ENCODE data around the gene AHSG. TPM values are rescaled to one million over a fixed set of nuclear protein-coding genes. Genes with fewer than 3 reads are reported as not detected.

AHSG gene
- polyA plus RNA-seq, 4 donors: 0.26 to 69.3 (median 1.2) TPM

DNA sequence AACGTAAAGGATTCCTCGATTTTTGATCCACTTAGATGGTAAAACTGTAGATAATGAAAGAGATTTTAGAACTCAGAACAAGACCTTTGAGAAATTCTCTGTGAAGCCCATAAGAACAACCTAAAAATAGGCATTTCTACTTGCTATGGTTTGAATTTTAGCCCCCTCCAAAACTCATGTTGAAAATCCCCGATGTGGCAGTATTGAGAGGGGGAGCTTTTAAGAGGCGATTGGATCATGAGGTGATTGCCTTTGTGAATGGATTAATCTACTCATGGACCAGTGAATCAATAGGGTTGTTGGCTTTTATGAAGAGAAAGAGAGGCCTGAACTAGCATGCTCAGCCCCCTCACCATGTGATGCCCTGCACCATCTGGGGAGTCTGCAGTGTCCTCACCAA lies 20.2 kb upstream of the AHSG start:
- DNase-seq (ENCODE audit: low read depth in 4 of 4, low spot score in 3 of 4): no peak

DNA sequence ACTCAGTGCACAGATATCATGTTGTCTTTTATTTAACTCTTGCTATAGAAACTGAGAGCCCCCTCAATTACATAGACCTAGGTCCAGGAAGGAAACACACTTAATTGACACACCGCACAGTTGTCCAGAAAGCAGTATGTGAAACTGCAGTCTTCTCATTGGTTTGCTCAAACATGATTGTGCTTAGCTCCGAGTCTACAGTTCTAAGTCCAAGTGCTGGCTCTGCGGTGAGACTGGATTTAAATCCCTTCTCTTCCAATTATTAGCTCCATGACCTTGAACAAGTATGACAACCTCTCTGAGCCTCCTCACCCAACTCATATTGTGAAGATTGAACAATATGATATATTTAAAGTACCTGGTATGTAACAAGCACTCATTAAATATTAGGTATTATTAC lies 19.0 kb upstream of the AHSG start:
- DNase-seq (ENCODE audit: low read depth in 4 of 4, low spot score in 3 of 4): no peak

DNA sequence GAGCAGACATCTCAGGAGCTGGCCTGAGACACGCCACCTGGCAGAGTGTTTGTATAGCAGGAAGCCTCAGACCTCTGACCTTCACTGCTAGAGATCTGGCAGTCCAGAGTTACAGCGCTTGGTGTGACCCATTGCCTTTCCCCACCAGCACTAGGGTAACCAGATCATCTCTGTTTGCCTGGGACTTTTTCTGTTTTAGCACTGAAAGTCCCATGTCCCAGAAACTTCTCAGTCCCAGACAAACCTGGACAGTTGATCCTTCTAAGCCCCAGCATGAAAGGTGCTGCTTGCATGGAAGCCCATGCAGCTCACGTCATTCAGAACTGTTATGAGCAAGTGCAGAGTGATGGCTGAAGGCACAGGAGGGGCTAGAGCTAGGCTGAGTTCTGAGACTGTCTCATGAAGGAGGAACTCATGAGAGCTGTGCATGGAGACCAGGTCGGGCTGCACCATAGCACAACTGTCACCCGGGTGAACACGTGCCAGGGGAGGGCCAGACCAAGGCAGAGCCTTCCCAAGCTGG lies 18.2 kb upstream of the AHSG start:
- no peak for DNase-seq (ENCODE audit: low read depth in 4 of 4, low spot score in 3 of 4)

DNA sequence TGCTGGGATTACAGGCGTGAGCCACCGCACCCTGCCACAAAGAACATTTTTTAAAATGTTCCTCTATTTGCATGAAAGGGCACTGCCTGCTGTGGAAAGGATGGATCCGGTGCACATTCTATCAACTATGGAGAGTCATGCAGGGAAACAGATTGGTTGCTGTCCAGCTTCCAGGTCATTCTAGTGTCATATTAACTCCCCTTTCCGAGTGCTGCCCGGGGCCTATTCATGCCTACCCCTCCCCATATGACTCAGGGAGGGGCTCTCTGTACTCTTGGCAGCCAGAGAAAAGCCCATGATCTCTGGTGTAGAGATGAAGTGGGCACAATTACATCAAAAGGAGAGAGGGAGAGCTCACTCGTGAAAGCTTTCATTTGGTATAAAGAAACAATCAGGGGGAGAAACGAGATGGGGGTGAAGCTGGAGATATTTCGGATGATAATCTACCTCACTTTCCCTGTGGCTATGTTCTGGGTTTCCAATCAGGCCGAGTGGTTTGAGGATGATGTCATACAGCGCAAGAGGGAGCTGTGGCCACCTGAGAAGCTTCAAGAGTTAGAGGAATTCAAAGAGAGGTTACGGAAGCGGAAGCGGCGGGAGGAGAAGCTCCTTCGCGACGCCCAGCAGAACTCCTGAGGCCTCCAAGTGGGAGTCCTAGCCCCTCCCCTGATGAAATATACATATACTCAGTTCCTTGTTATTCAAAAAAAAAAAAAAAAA lies 16.1 kb upstream of the AHSG start:
- peak in 1 of 4 donors; percentile 22 for DNase-seq (ENCODE audit: low read depth in 4 of 4, low spot score in 3 of 4)

DNA sequence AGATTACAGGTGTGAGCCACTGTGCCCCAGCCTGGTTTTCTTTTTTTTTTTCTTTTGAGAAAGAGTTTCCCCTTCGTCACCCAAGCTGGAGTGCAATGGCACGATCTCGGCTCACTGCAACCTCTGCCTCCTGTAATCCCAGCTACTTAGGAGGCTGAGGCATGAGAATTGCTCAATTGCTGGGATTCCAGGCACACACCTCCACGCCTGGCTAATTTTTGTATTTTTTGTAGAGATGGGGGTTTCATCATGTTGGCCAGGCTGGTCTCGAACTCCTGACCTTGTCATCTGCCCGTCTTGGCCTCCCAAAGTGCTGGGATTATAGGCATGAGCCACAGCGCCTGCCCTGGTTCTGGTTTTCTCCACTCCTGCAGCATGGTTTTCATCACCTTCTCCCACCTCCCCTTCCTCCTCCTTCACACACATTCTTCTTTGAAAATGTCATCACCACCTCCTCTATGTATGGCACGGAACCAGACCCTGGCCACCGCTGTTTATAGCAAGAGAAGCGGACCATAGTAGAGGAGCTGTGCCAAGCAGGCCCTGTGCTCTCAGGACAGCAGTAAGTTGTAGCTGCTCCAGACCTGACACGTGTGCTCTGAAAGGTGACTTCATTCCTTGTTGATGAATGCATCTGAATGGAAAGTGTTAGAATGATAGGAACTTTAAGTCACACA lies 14.6 kb upstream of the AHSG start:
- DNase-seq (ENCODE audit: low read depth in 4 of 4, low spot score in 3 of 4): no peak

DNA sequence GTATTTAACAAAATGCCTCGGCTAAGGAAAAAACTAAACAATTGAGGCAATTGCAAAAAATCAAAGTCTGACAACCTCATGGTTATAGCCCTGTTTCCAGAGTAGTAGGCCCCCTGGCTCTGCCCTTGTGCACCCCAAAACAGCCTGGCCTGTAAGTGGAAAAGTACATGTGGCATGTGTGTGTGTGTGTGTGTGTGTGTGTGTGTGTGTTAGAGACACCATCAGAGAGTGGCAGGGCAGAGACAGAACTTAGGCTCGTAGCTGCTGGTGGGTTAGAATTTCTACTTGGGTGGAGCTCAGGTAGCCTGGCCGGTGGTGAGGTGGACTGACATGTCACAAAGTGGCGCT lies 14.1 kb upstream of the AHSG start:
- no peak for DNase-seq (ENCODE audit: low read depth in 4 of 4, low spot score in 3 of 4)

DNA sequence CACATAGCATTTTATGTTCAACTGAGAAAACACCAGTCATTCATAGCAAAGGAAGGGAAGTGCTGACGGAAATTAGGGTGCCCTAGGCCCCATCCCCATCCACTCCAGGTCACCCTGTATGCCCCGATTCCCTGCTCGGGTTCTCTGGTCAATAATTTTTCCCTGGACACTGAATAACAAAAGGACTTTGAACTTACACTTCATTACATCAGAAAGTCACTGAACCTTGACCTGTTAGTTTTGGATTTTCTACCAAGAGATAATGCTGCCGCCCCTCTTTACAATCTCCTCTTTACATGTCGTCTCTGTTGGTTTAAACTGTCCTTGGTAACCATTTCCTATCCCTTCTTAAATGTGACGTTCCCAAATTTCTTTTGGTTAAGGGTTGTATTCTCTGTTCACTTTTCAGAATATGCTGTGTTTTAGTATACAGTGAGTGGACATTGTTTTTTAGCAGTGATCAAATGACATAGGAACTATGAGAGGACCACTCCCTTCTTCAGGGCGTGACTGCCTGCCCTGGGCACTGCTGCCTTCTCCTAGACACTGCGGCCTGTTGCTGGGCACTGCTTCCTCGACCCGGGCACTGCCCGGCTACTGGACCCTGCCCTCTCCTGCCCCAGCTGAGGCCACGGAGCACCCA lies 13.6 kb upstream of the AHSG start:
- no peak for DNase-seq (ENCODE audit: low read depth in 4 of 4, low spot score in 3 of 4)

DNA sequence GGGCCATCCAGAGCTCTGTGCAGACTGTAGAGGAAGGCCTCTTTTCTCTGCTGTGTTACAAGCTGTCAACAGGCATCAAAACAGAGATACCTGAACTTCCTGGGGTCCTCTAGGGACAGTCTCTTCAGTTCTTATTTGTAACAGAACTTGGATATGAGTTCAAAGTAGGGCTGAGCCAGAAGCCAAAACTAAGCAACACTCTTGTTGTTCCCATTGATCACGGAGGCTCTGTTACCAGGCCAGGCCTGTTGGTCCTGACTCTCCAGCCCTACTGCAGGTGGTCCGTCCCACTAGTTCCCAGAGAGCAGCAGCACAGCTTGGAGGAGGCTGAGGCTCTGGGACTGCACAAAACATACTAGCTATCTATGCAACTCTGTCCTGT lies 13.1 kb upstream of the AHSG start:
- DNase-seq (ENCODE audit: low read depth in 4 of 4, low spot score in 3 of 4): no peak

DNA sequence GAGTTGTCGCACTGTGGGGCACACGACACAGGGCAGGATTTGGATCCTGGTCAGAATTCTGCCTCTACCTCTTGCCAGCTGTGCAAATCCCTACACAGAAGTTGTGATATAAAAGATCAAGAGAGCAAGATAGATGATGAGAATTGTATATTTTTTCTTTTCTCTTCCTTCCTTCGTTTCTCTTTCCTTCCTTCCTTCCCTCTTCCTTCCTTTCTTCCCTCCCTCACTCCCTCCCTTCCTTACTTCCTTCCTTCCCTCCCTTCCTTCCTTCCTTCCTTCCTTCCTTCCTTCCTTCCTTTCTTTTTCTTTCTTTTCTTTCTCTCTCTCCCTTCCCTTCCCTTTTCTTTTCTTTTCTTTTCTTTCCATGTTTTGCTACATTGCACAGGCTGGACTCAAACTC lies 12.0 kb upstream of the AHSG start:
- DNase-seq (ENCODE audit: low read depth in 4 of 4, low spot score in 3 of 4): no peak

DNA sequence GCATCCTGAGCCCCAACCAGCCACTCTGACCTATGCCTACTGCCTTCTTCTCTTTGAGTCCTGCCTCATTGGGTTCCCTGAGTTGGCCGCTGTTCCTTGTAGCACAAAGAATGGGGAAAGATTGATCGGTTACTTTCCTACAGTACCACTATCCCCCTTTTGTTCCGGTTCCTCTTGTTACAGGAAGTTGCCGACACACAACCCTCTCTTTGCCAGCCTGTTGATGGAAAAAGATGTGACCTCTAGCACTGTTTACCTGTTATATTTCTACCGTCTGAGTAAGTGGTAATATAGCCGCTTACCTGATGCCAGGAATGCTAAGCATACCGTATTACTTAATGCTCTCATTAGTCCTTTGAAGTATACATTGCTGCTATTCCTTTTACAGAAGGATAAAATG lies 9.7 kb upstream of the AHSG start:
- DNase-seq (ENCODE audit: low read depth in 4 of 4, low spot score in 3 of 4): no peak

DNA sequence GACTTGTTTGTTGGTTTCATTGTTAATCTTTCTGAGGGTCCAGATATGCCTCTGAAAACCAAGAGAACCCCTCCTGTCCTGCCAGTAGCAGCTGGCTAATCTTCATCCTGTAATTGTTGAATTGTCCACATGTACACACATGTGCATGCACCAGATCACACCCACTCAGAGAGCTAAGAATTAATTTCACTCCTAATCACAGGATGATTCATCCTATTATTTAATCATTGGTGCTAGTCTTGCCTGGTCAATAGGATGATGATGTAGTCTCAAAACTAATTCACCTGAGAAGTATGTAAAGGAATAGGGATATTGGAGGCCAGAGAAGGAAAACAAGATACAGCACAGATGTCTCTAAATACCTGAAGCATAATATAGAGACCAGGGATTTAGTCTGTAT lies 7.8 kb upstream of the AHSG start:
- DNase-seq (ENCODE audit: low read depth in 4 of 4, low spot score in 3 of 4): no peak

DNA sequence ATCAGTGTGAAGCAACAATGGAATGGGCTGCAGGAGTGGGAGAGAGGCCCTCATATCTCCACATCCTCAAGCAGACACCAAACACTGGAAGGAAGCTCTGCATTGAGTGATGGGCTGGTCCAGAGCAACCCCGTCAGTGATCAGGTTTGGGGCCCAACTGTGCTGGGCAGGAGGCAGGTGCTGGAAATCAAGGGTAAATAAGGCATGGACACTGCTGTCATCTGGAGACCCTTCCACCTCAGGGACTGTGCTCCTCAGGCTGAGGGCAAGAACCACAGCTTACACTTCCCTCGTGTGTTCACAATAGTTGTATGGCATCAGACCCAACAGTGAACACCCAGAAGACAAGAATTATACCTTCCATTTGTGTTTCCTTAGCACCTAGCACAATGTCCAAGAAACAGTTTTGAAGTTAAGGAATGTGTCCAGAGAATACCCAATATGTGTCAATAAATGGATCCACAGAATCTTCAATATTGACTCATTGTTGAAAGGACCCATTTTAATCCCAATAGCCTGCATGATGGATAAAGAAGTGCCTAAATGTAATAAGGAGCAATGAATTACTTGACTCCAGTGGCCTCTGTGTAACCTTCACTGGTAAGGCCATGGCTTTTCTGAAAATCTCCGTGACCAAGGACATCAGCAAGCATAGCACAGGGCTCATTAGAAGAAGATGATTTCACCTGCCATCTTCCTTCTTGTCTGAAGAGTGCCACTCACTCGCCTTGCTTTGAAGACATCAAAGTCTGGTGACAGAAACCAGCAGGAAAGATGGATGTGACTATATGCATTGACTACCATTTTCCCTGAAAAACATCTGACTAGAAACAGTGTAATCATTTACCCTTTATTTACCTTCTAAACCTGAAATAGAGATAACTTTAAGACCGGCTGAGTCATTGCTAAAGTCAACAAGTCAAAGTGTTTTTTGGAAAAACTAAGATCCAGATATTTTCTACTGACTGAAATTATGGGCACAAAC lies 7.0 kb upstream of the AHSG start:
- DNase-seq (ENCODE audit: low read depth in 4 of 4, low spot score in 3 of 4): no peak

DNA sequence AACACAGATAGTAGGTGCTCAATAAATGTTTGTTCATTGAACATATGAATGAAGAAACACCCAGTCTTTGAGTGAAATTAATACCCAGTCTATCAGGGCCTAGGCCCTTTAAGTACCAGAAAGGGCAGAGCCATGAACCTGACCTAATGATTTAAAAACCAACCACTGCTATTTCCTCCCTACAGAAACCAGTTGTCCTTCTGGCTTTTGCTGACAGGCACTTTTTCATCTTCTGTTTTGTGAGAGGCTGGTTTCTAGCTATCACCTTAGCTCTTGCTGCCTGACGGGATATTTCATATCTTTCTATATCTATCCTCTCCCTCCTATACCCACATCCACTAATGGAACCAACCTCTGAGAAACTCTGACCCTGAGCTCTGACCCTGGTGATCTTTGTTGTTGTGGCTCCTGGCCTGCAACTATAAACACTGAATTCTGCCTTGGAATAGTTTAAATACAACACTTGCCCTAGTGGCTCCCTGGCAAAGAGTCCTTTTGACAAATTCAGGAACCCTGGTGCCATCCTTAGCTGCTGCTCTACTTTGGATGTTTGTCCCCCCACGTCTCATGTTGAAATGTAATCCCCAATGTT lies 4.1 kb upstream of the AHSG start:
- no peak for DNase-seq (ENCODE audit: low read depth in 4 of 4, low spot score in 3 of 4)

DNA sequence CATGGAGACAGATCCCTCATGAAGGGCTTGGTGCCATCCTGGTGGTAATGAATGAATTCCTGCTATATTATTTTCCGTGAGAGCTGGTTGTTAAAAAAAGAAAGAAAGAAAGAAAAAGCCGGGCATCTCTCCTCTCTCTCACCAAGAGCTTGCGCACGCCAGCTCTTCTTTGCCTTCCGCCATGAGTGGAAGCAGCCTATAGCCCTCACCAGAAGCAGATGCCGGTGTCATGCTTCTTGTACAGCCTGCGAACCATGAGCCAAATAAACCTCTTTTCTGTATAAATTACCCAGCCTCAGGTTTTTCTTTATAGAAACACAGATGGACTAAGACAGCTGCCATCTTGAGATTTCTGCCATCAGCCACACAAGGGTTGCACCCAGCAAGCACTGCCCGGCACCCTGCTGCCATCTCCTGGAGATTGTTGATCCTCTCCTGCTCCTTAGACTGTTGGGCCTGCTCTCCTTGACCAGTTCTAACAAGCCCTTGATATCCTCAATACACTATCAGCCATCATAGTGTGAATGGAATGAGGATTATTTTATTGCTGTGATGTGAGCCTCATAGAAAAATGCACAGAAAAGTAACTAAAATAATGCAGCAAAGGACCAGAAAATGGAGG lies 3.5 kb upstream of the AHSG start:
- no peak for DNase-seq (ENCODE audit: low read depth in 4 of 4, low spot score in 3 of 4)

DNA sequence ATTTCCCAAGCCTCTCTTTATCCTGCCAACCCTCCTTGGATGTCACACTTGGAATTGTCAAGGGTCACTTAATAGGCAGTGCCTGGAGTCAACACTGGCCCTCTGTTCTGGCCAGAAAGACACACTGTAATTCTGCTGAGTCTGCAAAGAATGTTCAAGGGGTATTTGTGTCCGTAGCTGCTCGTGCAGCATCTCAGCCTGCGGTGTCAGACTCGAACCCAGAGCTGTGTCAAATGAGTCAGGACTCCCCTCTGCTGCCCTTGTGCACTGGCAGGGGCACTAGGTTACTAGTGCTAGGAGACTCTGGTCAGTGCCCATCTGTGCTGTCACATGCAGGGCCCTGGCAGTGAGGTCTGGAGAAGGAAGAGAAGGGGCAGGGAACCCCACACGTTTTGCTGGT lies 795 bp upstream of the AHSG start:
- DNase-seq (ENCODE audit: low read depth in 4 of 4, low spot score in 3 of 4): no peak

DNA sequence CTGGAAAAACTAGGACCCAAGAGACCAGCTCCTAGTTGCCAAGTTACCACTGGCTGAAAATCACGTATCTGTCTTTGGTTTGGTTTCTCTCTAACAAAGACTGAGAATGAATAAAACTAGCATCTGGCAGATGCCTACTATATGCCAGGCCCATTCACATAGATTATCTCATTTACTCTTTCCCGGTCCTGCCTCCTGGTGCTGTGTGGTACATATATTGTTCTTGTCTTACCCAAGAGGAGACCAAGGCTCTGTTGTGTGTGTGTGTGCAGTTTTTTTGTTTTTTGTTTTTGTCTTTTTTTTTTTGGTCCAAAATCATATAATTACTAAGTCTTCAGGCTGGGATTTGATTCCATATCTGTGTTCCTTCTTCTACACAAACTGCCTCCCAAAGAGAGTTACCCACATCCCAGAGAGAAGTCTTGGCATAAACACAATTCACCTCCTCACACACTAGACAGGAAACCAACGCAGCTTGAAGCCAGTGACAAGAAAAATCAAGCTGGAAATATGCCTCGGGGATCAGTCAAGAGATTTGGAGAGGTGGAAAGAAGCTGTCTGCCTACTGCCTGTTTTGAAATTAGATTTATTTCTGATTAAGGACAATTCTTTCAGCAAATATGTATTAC lies 891 bp downstream of the AHSG start:
- DNase-seq (ENCODE audit: low read depth in 4 of 4, low spot score in 3 of 4): no peak

DNA sequence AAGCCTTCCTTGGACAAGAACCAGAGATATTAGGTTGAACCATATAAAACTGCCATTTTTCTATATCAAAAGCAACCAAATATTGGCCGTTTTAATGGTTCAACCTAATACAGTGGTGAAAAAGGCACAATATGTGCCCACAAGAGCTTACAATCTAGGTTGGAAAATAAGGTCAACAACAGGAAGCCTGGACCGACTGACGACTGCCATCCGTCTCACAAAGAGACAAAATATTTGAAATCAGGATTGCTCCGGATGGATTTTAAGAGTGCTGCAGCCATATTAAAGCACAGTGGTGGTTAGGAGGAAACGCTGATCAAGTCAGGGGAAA lies 1.4 kb downstream of the AHSG start:
- DNase-seq (ENCODE audit: low read depth in 4 of 4, low spot score in 3 of 4): no peak

DNA sequence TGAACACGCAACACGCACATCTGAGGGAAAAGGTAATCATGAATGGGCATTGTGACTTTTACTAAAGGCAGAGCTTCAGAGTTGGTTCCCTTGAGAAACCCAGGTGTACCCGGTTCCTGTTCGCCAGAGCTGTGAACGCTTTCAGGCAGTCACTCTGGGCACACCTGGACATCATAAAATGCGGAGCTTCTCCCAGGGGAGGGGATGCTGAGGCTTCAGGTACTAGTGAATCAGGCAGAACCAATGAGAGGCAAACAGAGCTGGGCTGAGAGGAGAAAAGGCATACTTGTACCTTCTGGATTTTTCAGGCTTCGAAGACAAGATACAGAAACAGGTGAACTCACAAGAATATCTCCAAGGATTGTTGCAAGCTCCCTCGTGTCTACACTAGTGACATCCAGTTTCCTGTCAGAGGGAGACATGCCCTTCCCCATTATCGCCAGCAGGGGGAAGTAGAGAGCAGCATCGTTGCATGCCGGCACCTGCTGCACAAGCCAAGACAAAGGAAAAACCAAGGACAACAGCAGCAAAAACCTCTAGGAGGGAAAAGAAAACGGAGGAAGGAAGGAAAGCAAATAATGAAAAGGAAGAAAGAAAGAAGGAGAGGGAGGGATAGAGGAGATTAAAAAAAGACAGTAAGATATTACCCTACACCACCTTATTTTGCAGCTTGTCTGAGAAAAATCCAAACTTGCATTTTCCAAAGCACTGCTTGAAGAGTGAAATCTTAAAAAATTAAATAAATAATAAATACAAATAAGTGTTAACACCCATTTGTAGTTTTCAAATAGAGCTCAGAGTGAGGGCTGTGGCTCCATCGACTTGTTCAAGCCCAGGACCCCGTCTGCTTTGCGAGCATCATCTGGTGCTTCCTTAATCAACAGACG lies 2.0 kb downstream of the AHSG start:
- peak; percentile 61 to 71 (median 62) for DNase-seq (ENCODE audit: low read depth in 4 of 4, low spot score in 3 of 4)

DNA sequence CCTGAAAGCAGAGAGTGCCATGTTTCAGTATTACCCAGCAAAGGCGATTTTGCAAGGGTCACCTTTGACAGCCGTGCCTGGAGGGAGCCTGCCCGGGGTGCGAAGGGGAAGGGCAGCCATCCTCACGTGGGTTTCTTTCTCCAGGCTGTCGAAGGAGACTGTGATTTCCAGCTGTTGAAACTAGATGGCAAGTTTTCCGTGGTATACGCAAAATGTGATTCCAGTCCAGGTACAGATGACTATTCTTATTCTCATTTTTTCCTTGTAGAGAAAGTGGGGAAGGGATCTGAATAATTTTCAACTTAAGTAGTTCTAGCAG lies 3.4 kb downstream of the AHSG start:
- DNase-seq (ENCODE audit: low read depth in 4 of 4, low spot score in 3 of 4): no peak
